ENCODE measurements around the gene GADL1.

- TF ChIP-seq CTCF (IDR thresholded peaks at IDR 0.05) = no peak
- TF ChIP-seq POLR2A (IDR thresholded peaks at IDR 0.05) = no peak
Measured at GRCh38 chr3:30895329-30895728, 868 bp upstream of the GADL1 start.

Measured in adrenal gland (tissue), 5 donors.